Liver (tissue), 9 donors: ENCODE measurements around the gene CETN1. TPM values are rescaled to one million over a fixed set of nuclear protein-coding genes. Genes with fewer than 3 reads are reported as not detected.

Experiments used
- DNase-seq: peaks from one replicate; pipeline ENCODE4 v3.0.0-alpha.2; 2017; ENCODE audit warnings: low spot score
- H3K27ac ChIP-seq, 2 donors: one replicate each; pipeline ENCODE4 v1.7.0; 2013; ENCODE audit warnings: inconsistent platforms in 2 of 2, low read length in 2 of 2, control low read depth in 1 of 2, low read depth in 1 of 2, mild to moderate bottlenecking in 1 of 2
- H3K27me3 ChIP-seq, 4 donors: one replicate each; pipeline versions ENCODE4 v1.6.1 to v1.7.0; 2013; ENCODE audit warnings: low read length in 3 of 4, inconsistent platforms in 1 of 4, mild to moderate bottlenecking in 1 of 4, moderate library complexity in 1 of 4; ENCODE audit not compliant: control insufficient read depth in 4 of 4, insufficient read depth in 4 of 4
- H3K36me3 ChIP-seq, 4 donors: one replicate each; pipeline versions ENCODE4 v1.6.1 to v1.7.0; 2013; ENCODE audit warnings: low read length in 3 of 4, mild to moderate bottlenecking in 3 of 4, low read depth in 1 of 4, moderate library complexity in 1 of 4; ENCODE audit not compliant: control insufficient read depth in 4 of 4, insufficient read depth in 3 of 4
- H3K4me1 ChIP-seq, 4 donors: one replicate each; pipeline versions ENCODE4 v1.6.1 to v1.7.0; 2013; ENCODE audit warnings: low read length in 3 of 4, mild to moderate bottlenecking in 3 of 4, moderate library complexity in 1 of 4; ENCODE audit not compliant: control insufficient read depth in 4 of 4, insufficient read depth in 4 of 4
- H3K4me3 ChIP-seq, 3 donors: one replicate each; pipeline versions ENCODE4 v1.6.1 to v1.7.0; 2013; ENCODE audit warnings: low read length in 3 of 3, control low read depth in 1 of 3, low read depth in 1 of 3, mild to moderate bottlenecking in 1 of 3
- H3K9ac ChIP-seq, 2 donors: one replicate each; pipeline ENCODE4 v1.7.0; 2013; ENCODE audit warnings: low read length in 2 of 2, mild to moderate bottlenecking in 2 of 2, moderate library complexity in 2 of 2, control low read depth in 1 of 2, low read depth in 1 of 2
- H3K9me3 ChIP-seq, 4 donors: one replicate each; pipeline versions ENCODE4 v1.6.1 to v1.7.0; 2013; ENCODE audit warnings: low read length in 3 of 4; ENCODE audit not compliant: control insufficient read depth in 4 of 4
- EGR1 ChIP-seq, 2 donors: IDR thresholded peaks; 2 replicates each; pipeline ENCODE4 v1.6.1; 2016 to 2018; ENCODE audit warnings: antibody characterized with exemption in 2 of 2, low read depth in 2 of 2
- FOXA1 ChIP-seq: IDR thresholded peaks from 2 replicates; pipeline ENCODE4 v1.6.1; 2016; ENCODE audit warnings: antibody characterized with exemption
- FOXA2 ChIP-seq: IDR thresholded peaks from 2 replicates; pipeline ENCODE4 v1.6.1; 2016; ENCODE audit warnings: antibody characterized with exemption
- GABPA ChIP-seq, 2 donors: IDR thresholded peaks in 1 of 2; conservative IDR thresholded peaks in 1 of 2; 2 replicates each; pipeline ENCODE4 v1.6.1; 2016; ENCODE audit warnings: antibody characterized with exemption in 2 of 2, mild to moderate bottlenecking in 1 of 2, moderate library complexity in 1 of 2
- HNF4A ChIP-seq, 2 donors: conservative IDR thresholded peaks; 2 replicates each; pipeline ENCODE4 v1.6.1; 2016; ENCODE audit warnings: antibody characterized with exemption in 2 of 2, mild to moderate bottlenecking in 2 of 2
- HNF4G ChIP-seq: IDR thresholded peaks from 2 replicates; pipeline ENCODE4 v1.6.1; 2016; ENCODE audit warnings: antibody characterized with exemption
- JUND ChIP-seq, 2 donors: IDR thresholded peaks; 2 replicates each; pipeline ENCODE4 v1.6.1; 2016; ENCODE audit warnings: antibody characterized with exemption in 2 of 2
- NR2F2 ChIP-seq: IDR thresholded peaks from 2 replicates; pipeline ENCODE4 v1.6.1; 2016; ENCODE audit warnings: antibody characterized with exemption
- RAD21 ChIP-seq, 2 donors: IDR thresholded peaks; 2 replicates each; pipeline ENCODE4 v1.6.1; 2016; ENCODE audit warnings: antibody characterized with exemption in 2 of 2, mild to moderate bottlenecking in 2 of 2
- RXRA ChIP-seq, 2 donors: IDR thresholded peaks; 2 replicates each; pipeline ENCODE4 v1.6.1; 2017 to 2018; ENCODE audit warnings: antibody characterized with exemption in 2 of 2, mild to moderate bottlenecking in 1 of 2
- SP1 ChIP-seq: IDR thresholded peaks from 2 replicates; pipeline ENCODE4 v1.6.1; 2018; ENCODE audit warnings: antibody characterized with exemption, mild to moderate bottlenecking
- TAF1 ChIP-seq: conservative IDR thresholded peaks from 2 replicates; pipeline ENCODE4 v1.6.1; 2016; ENCODE audit warnings: antibody characterized with exemption, mild to moderate bottlenecking
- YY1 ChIP-seq: IDR thresholded peaks from 2 replicates; pipeline ENCODE4 v1.6.1; 2016; ENCODE audit warnings: antibody characterized with exemption, mild to moderate bottlenecking
- WGBS: extraction: QIAGEN DNeasy Blood & Tissue Kit; methylation state at CpG from one replicate; pipeline ENCODE4 v1.1.7; 2013; 5-methylcytosine and 5-hydroxymethylcytosine counted together
- polyA plus RNA-seq, 2 donors: library from polyadenylated mRNA; stranded (reverse) in 1 of 2; unstranded in 1 of 2; fragments of 200-250 nt in 1 of 2; fragments of >200 nt in 1 of 2; fragmentation: Nextera tagmentation in 1 of 2; extraction: Ambion mirVana in 1 of 2; gene quantifications; one replicate each; pipeline versions ENCODE4 v1.2.1 to v1.2.3, GENCODE V29; 2013 to 2015
- total RNA-seq, 2 donors: library from RNA; depleted of rRNA; stranded (reverse); fragments of >200 nt; gene quantifications; one replicate each; pipeline ENCODE4 v1.2.3, GENCODE V29; 2014
- TF ChIP-seq, protein P1 (sequence below): IDR thresholded peaks from 2 replicates; pipeline ENCODE4 v1.6.1; 2016; ENCODE audit warnings: antibody characterized with exemption
- TF ChIP-seq, protein P2 (sequence below): IDR thresholded peaks from 2 replicates; pipeline ENCODE4 v1.6.1; 2016; ENCODE audit warnings: antibody characterized with exemption
- TF ChIP-seq, protein P3 (sequence below): IDR thresholded peaks from 2 replicates; pipeline ENCODE4 v1.6.1; 2016; ENCODE audit warnings: antibody characterized with exemption, mild to moderate bottlenecking
- TF ChIP-seq, protein P4 (sequence below): IDR thresholded peaks from 2 replicates; pipeline ENCODE4 v1.6.1; 2016; ENCODE audit warnings: antibody characterized with exemption
- TF ChIP-seq, protein P5 (sequence below): fragments of 150-350 bp; IDR thresholded peaks from 2 replicates; pipeline ENCODE4 v1.5.1; 2017; ENCODE audit warnings: improper control_type of control experiment, low read depth, low read length; ENCODE audit not compliant: missing input control
- donor health status: healthy.
- donor health status: healthy.
- donor health status: healthy.
- donor health status: healthy.
- donor health status: healthy.

Gene CETN1
- total and polyA plus RNA-seq, 4 donors = not detected

DNA sequence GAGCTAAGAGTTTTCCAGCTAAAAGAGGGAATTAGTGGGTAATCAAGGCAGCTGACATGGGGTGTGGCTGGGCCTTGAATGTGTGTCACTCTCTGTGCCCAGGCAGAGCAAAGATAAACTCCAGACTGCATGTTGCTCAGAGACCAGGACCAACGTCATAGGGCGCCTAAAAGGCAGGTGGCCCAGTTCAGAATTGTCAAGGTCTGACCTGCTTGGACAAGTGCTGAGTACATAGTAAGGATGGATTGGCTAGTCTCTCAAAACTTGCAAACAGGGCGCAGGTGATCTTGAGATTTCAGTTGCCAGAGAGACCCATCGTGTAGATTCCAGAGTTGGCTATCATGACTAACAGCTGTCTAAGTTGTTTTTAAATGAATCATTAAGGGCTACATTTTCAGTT lies 35.6 kb downstream of the CETN1 start:
- H3K9me3 ChIP-seq = no peaks in the 10 kb centered on the region
- H3K4me3 ChIP-seq = no peak overlapping the region
- no peaks in the 10 kb centered on the region for H3K36me3 ChIP-seq
- WGBS = 61% methylated on average over 4 of the region's 4 CpGs
- TF ChIP-seq, protein P1, sequence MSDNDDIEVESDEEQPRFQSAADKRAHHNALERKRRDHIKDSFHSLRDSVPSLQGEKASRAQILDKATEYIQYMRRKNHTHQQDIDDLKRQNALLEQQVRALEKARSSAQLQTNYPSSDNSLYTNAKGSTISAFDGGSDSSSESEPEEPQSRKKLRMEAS = no peak
- TF ChIP-seq, protein P2, sequence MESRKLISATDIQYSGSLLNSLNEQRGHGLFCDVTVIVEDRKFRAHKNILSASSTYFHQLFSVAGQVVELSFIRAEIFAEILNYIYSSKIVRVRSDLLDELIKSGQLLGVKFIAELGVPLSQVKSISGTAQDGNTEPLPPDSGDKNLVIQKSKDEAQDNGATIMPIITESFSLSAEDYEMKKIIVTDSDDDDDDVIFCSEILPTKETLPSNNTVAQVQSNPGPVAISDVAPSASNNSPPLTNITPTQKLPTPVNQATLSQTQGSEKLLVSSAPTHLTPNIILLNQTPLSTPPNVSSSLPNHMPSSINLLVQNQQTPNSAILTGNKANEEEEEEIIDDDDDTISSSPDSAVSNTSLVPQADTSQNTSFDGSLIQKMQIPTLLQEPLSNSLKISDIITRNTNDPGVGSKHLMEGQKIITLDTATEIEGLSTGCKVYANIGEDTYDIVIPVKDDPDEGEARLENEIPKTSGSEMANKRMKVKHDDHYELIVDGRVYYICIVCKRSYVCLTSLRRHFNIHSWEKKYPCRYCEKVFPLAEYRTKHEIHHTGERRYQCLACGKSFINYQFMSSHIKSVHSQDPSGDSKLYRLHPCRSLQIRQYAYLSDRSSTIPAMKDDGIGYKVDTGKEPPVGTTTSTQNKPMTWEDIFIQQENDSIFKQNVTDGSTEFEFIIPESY = no peak
- TF ChIP-seq, protein P3, sequence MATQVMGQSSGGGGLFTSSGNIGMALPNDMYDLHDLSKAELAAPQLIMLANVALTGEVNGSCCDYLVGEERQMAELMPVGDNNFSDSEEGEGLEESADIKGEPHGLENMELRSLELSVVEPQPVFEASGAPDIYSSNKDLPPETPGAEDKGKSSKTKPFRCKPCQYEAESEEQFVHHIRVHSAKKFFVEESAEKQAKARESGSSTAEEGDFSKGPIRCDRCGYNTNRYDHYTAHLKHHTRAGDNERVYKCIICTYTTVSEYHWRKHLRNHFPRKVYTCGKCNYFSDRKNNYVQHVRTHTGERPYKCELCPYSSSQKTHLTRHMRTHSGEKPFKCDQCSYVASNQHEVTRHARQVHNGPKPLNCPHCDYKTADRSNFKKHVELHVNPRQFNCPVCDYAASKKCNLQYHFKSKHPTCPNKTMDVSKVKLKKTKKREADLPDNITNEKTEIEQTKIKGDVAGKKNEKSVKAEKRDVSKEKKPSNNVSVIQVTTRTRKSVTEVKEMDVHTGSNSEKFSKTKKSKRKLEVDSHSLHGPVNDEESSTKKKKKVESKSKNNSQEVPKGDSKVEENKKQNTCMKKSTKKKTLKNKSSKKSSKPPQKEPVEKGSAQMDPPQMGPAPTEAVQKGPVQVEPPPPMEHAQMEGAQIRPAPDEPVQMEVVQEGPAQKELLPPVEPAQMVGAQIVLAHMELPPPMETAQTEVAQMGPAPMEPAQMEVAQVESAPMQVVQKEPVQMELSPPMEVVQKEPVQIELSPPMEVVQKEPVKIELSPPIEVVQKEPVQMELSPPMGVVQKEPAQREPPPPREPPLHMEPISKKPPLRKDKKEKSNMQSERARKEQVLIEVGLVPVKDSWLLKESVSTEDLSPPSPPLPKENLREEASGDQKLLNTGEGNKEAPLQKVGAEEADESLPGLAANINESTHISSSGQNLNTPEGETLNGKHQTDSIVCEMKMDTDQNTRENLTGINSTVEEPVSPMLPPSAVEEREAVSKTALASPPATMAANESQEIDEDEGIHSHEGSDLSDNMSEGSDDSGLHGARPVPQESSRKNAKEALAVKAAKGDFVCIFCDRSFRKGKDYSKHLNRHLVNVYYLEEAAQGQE = no peak
- no peak for TF ChIP-seq FOXA2
- no peak overlapping the region for H3K9ac ChIP-seq
- H3K4me1 ChIP-seq = no peaks in the 10 kb centered on the region
- DNase-seq = no peak
- no peak overlapping the region for H3K27ac ChIP-seq
- no peaks in the 10 kb centered on the region for H3K27me3 ChIP-seq

DNA sequence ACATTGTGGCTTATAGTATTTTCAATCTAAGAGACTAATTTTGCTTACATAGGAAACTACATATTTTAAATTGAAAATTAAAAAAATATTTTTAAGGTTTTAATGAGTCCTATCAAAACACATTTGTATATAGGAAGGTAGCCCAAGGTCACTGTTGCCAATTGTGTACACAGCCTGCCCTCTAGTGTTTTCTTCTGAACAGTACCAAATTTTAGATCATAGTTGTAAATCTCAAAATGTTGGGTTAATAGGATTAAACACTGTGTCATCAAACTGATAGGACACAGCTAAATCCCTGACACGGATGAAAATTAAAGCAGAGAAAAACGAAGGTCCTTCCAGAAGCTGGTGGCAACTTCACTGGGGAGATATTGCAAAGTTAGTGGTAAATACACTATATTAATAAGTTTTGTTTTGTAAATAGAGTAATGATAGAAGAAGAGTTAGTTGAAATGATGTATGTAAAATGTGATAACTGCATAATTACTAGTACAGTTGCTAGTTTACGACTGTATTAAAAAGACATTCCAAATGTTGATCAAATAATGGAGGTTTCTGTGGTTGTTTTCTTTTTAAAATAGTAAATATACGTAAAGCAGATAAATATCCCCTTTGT lies 36.3 kb downstream of the CETN1 start:
- H3K4me3 ChIP-seq = no peak overlapping the region
- H3K9me3 ChIP-seq = no peaks in the 10 kb centered on the region
- H3K27ac ChIP-seq = no peak overlapping the region
- no peaks in the 10 kb centered on the region for H3K4me1 ChIP-seq
- H3K27me3 ChIP-seq = no peaks in the 10 kb centered on the region
- TF ChIP-seq RAD21 (IDR thresholded peaks at IDR 0.05) = peak; percentile 86 to 89
- TF ChIP-seq GABPA (IDR thresholded peaks at IDR 0.05 in 1 of 2, conservative IDR thresholded peaks at IDR 0.05 in 1 of 2) = no peak
- TF ChIP-seq FOXA1 = no peak
- TF ChIP-seq JUND (IDR thresholded peaks at IDR 0.05) = no peak
- TF ChIP-seq, protein P4, sequence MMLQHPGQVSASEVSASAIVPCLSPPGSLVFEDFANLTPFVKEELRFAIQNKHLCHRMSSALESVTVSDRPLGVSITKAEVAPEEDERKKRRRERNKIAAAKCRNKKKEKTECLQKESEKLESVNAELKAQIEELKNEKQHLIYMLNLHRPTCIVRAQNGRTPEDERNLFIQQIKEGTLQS = no peak
- TF ChIP-seq EGR1 (IDR thresholded peaks at IDR 0.05; ENCODE audit: low read depth in 2 of 2) = no peak
- no peak for TF ChIP-seq TAF1
- no peak for TF ChIP-seq HNF4A (conservative IDR thresholded peaks at IDR 0.05)
- TF ChIP-seq, protein P5, sequence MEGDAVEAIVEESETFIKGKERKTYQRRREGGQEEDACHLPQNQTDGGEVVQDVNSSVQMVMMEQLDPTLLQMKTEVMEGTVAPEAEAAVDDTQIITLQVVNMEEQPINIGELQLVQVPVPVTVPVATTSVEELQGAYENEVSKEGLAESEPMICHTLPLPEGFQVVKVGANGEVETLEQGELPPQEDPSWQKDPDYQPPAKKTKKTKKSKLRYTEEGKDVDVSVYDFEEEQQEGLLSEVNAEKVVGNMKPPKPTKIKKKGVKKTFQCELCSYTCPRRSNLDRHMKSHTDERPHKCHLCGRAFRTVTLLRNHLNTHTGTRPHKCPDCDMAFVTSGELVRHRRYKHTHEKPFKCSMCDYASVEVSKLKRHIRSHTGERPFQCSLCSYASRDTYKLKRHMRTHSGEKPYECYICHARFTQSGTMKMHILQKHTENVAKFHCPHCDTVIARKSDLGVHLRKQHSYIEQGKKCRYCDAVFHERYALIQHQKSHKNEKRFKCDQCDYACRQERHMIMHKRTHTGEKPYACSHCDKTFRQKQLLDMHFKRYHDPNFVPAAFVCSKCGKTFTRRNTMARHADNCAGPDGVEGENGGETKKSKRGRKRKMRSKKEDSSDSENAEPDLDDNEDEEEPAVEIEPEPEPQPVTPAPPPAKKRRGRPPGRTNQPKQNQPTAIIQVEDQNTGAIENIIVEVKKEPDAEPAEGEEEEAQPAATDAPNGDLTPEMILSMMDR = peak; percentile 62
- no peak for TF ChIP-seq HNF4G
- TF ChIP-seq SP1 = no peak
- TF ChIP-seq YY1 = no peak
- peak; percentile 41 to 55 for TF ChIP-seq RXRA (IDR thresholded peaks at IDR 0.05)
- TF ChIP-seq, protein P1 = no peak
- TF ChIP-seq, protein P3 = no peak
- TF ChIP-seq FOXA2 = no peak
- TF ChIP-seq NR2F2 = no peak
- TF ChIP-seq, protein P2 = no peak
- WGBS = 30% methylated on average over 4 of the region's 4 CpGs
- no peak overlapping the region for H3K9ac ChIP-seq
- H3K36me3 ChIP-seq = no peaks in the 10 kb centered on the region
- no peak for DNase-seq
